HL-60/S4 treated with retinoic acid at 250 ng/mL for 4 days and 3 days (cell line): ENCODE measurements around the gene PRKAG1.

Experiments
- in situ Hi-C: fragments of 300-500 bp; cut with MboI; formaldehyde crosslinking; loops from 2 replicates; pipeline ENCODE4 v1.7.0; 2022; ENCODE audit warnings: low sequenced_read_pairs

The PRKAG1 gene

GRCh38 chr12:49014547-49014946, 4.0 kb downstream of the PRKAG1 start:
- in situ Hi-C loops, result no loop called here

- in situ Hi-C loops, result no loop called here
Observed at GRCh38 chr12:49013428-49013827, 5.1 kb downstream of the PRKAG1 start.

- in situ Hi-C loops, result no loop called here
Observed at GRCh38 chr12:49012739-49013138, 5.8 kb downstream of the PRKAG1 start.

- in situ Hi-C loops, result no loop called here
Observed at GRCh38 chr12:49010092-49010668, 8.4 kb downstream of the PRKAG1 start.

GRCh38 chr12:49008943-49009342, 9.6 kb downstream of the PRKAG1 start:
- in situ Hi-C loops, result no loop called here

- in situ Hi-C loops, result no loop called here
Observed at GRCh38 chr12:49000346-49000745, 18.2 kb downstream of the PRKAG1 start.

- in situ Hi-C loops, result no loop called here
Observed at GRCh38 chr12:48999371-49000131, 19.0 kb downstream of the PRKAG1 start, which contains the start of gene DDN. Gene DDN (minus strand): TSS chr12:48999375. CDS start chr12:48999287, 88 bp downstream.

GRCh38 chr12:48998497-48999353, 19.9 kb downstream of the PRKAG1 start:
- in situ Hi-C loops, result no loop called here

- in situ Hi-C loops, result no loop called here
Observed at GRCh38 chr12:48997719-48998496, 20.7 kb downstream of the PRKAG1 start.

- in situ Hi-C loops, result no loop called here
Observed at GRCh38 chr12:48996794-48997718, 21.5 kb downstream of the PRKAG1 start.

- in situ Hi-C loops, result no loop called here
Observed at GRCh38 chr12:48995086-48995879, 23.3 kb downstream of the PRKAG1 start.

GRCh38 chr12:48994224-48995085, 24.1 kb downstream of the PRKAG1 start:
- in situ Hi-C loops, result no loop called here

- in situ Hi-C loops, result no loop called here
Observed at GRCh38 chr12:48993787-48994186, 24.8 kb downstream of the PRKAG1 start.

GRCh38 chr12:48991247-48992050, 27.1 kb downstream of the PRKAG1 start:
- in situ Hi-C loops, result no loop called here

- in situ Hi-C loops, result no loop called here
Observed at GRCh38 chr12:48990552-48990951, 28.0 kb downstream of the PRKAG1 start.

GRCh38 chr12:48988030-48988649, 30.4 kb downstream of the PRKAG1 start:
- in situ Hi-C loops, result no loop called here
